HCT116 (cell line): Measurements from ENCODE around the gene HESX1. TPM values are rescaled to one million over a fixed set of nuclear protein-coding genes. Genes with fewer than 3 reads are reported as not detected.

Source experiments
- ATAC-seq: fragments of 200-7000 bp; cut with Tn5 transposase; 2 replicates; pipeline ENCODE4 v1.9.1; 2020; ENCODE audit warnings: mild to moderate bottlenecking, moderate library complexity
- BruUV-seq: library from RNA; stranded (reverse); fragments of 400-500 nt; replicated peaks from 2 replicates; lab custom pipeline; 2021; lab: Mats Ljungman, UMichigan
- CTCF ChIA-PET: fragments of 300-600 bp; sonication (Branson Sonifier 250); formaldehyde crosslinking; loops from one replicate; lab custom pipeline; 2021; ENCODE audit warnings: antibody characterized with exemption; lab: Charles Lee
- POLR2A ChIA-PET: fragments of 300-600, 350-600 bp; sonication (Branson Sonifier 250); formaldehyde crosslinking; loops from one replicate; lab custom pipeline; 2021; ENCODE audit warnings: antibody characterized with exemption; lab: Charles Lee
- RAD21 ChIA-PET, 2 experiments: fragments of 300-600 bp; sonication (Branson Sonifier 250); formaldehyde crosslinking; loops; one replicate each; lab custom pipeline; 2023; ENCODE audit warnings: low total read pairs in 2 of 2; ENCODE audit not compliant: uncharacterized antibody in 2 of 2, unreplicated experiment in 2 of 2, low non-redundant PET in 1 of 2; lab: Charles Lee
- DNase-seq: peaks from one replicate; pipeline ENCODE4 v3.0.0-alpha.2; 2010; ENCODE audit warnings: low read depth, low spot score
- H2AFZ ChIP-seq: fragments of 200-600 bp; shearing (Covaris generic), sonication (generic); 2 replicates; pipeline ENCODE4 v1.6.1; 2017; ENCODE audit warnings: low read depth, mixed run types, mixed read lengths, antibody characterized with exemption, low read length; ENCODE audit not compliant: poor library complexity, severe bottlenecking
- H3K27ac ChIP-seq: 2 replicates; pipeline ENCODE4 v1.5.1; 2012; ENCODE audit warnings: low read depth, low read length
- H3K27me3 ChIP-seq: fragments of 200-600 bp; sonication (generic); 2 replicates; pipeline ENCODE4 v1.6.1; 2016; ENCODE audit warnings: mixed run types, low read length, mixed read lengths; ENCODE audit not compliant: insufficient read depth
- H3K36me3 ChIP-seq, 2 experiments: fragments of 200-500 bp in 1 of 2; fragments of 200-600 bp in 1 of 2; sonication (Bioruptor generic) in 1 of 2; sonication (generic) in 1 of 2; 2 replicates each; pipeline versions ENCODE4 v1.5.1 to v1.6.1; 2014 to 2016; ENCODE audit warnings: low read length in 2 of 2, inconsistent platforms in 1 of 2, mixed read lengths in 1 of 2, mixed run types in 1 of 2; ENCODE audit not compliant: insufficient read depth in 2 of 2, control insufficient read depth in 1 of 2
- H3K4me1 ChIP-seq, 2 experiments: fragments of 200-600 bp in 1 of 2; sonication (generic) in 1 of 2; 2 replicates each; pipeline versions ENCODE4 v1.5.1 to v1.6.1; 2012 to 2017; ENCODE audit warnings: low read length in 2 of 2, inconsistent platforms in 1 of 2, mild to moderate bottlenecking in 1 of 2, mixed read lengths in 1 of 2, mixed run types in 1 of 2, moderate library complexity in 1 of 2; ENCODE audit not compliant: insufficient read depth in 2 of 2, control insufficient read depth in 1 of 2
- H3K4me2 ChIP-seq: fragments of 200-600 bp; sonication (generic); 2 replicates; pipeline ENCODE4 v1.6.1; 2017; ENCODE audit warnings: mixed run types, low read length, mixed read lengths
- H3K4me3 ChIP-seq, 2 experiments: fragments of 200-600 bp in 1 of 2; sonication (generic) in 1 of 2; replicated peaks in 1 of 2; 2 replicates each; pipeline ENCODE4 v1.5.1; 2011 to 2016; ENCODE audit warnings: low read length in 2 of 2, control low read depth in 1 of 2, low read depth in 1 of 2, mild to moderate bottlenecking in 1 of 2, mixed read lengths in 1 of 2, mixed run types in 1 of 2
- H3K79me2 ChIP-seq: fragments of 200-600 bp; sonication (generic); 2 replicates; pipeline ENCODE4 v1.6.1; 2017; ENCODE audit warnings: mild to moderate bottlenecking, mixed run types, low read length, moderate library complexity, mixed read lengths; ENCODE audit not compliant: insufficient read depth
- H3K9ac ChIP-seq: fragments of 200-600 bp; sonication (generic); 2 replicates; pipeline ENCODE4 v1.6.1; 2016; ENCODE audit warnings: low read length, mixed read lengths
- H3K9me2 ChIP-seq: fragments of 200-600 bp; sonication (generic), shearing (Covaris generic); 2 replicates; pipeline ENCODE4 v1.6.1; 2017; ENCODE audit warnings: mixed run types, mild to moderate bottlenecking, moderate library complexity; ENCODE audit not compliant: insufficient read depth
- H3K9me3 ChIP-seq, 2 experiments: fragments of 200-500 bp in 1 of 2; fragments of 200-600 bp in 1 of 2; sonication (Bioruptor generic) in 1 of 2; sonication (generic) in 1 of 2; 2 replicates each; pipeline ENCODE4 v1.6.1; 2014 to 2017; ENCODE audit warnings: low read length in 2 of 2, mixed read lengths in 2 of 2, inconsistent platforms in 1 of 2, low read depth in 1 of 2, mild to moderate bottlenecking in 1 of 2, mixed run types in 1 of 2, moderate library complexity in 1 of 2; ENCODE audit not compliant: control insufficient read depth in 1 of 2, insufficient read depth in 1 of 2
- H4K20me1 ChIP-seq: fragments of 200-600 bp; sonication (generic), shearing (Covaris generic); 2 replicates; pipeline ENCODE4 v1.6.1; 2017; ENCODE audit warnings: mixed run types, mild to moderate bottlenecking, moderate library complexity; ENCODE audit not compliant: insufficient read depth
- ATF3 ChIP-seq: IDR thresholded peaks from 2 replicates; pipeline ENCODE4 v1.6.1; 2012
- FOSL1 ChIP-seq: IDR thresholded peaks from 2 replicates; pipeline ENCODE4 v1.6.1; 2012; ENCODE audit warnings: low read depth
- RAD21 ChIP-seq: IDR thresholded peaks from 2 replicates; pipeline ENCODE4 v1.6.1; 2012; ENCODE audit warnings: low read depth, mild to moderate bottlenecking
- SIN3A ChIP-seq: IDR thresholded peaks from 2 replicates; pipeline ENCODE4 v1.6.1; 2012; ENCODE audit warnings: low read depth
- SP1 ChIP-seq: IDR thresholded peaks from 2 replicates; pipeline ENCODE4 v1.6.1; 2012; ENCODE audit warnings: low read depth
- TCF7L2 ChIP-seq: IDR thresholded peaks from 2 replicates; pipeline ENCODE4 v1.7.0; 2011; ENCODE audit warnings: borderline replicate concordance, inconsistent platforms; ENCODE audit not compliant: insufficient read depth, insufficient read length; ENCODE audit errors: extremely low read depth
- ZBTB33 ChIP-seq: IDR thresholded peaks from 2 replicates; pipeline ENCODE4 v1.6.1; 2011; ENCODE audit warnings: mild to moderate bottlenecking, low read length, moderate library complexity; ENCODE audit not compliant: insufficient replicate concordance; ENCODE audit errors: extremely low read depth
- ZFX ChIP-seq: fragments of 450-650 bp; IDR thresholded peaks from 2 replicates; pipeline ENCODE4 v1.6.1; 2017
- ZNF274 ChIP-seq: fragments of 200-500 bp; sonication (Bioruptor generic); IDR thresholded peaks from 2 replicates; pipeline ENCODE4 v1.6.1; 2014; ENCODE audit warnings: mild to moderate bottlenecking, low read depth, low read length, inconsistent platforms
- intact Hi-C: fragments of 100-400 bp; cut with micrococcal nuclease; formaldehyde crosslinking; loops from 2 replicates; pipeline ENCODE4 v1.10.0; 2022
- total RNA-seq: library from RNA; stranded (reverse); gene quantifications from one replicate; pipeline ENCODE4 v1.2.1, GENCODE V29; 2021; ENCODE audit not compliant: unreplicated experiment

HESX1 gene
- total RNA-seq, 1 experiment from 2014 or later = 2.1 TPM

- H3K9me2 ChIP-seq = no peaks in the 10 kb centered on the region
- H4K20me1 ChIP-seq = no peaks in the 10 kb centered on the region
- no peaks in the 10 kb centered on the region for H3K9me3 ChIP-seq
- no TSS peak for BruUV-seq
- intact Hi-C loops = no loop called here
- no peak overlapping the region for H3K27ac ChIP-seq
- no peaks in the 10 kb centered on the region for H3K79me2 ChIP-seq
- CTCF ChIA-PET = no interaction called here
- DNase-seq = no peak
- H2AFZ ChIP-seq = no peak overlapping the region
- H3K9ac ChIP-seq = no peak overlapping the region
- POLR2A ChIA-PET = no interaction called here
- H3K4me3 ChIP-seq = no peak overlapping the region
- H3K4me1 ChIP-seq = peaks cover 3 to 31% of the 10 kb centered on the region in 2 experiments; a peak in 3 of 4 replicates
- RAD21 ChIA-PET = interaction anchor here in 1 of 2 experiments (0.5 kb wide), 1 partner anchor 308 kb away, joined by 3 read pairs; no protein-coding TSS in a partner anchor
- TF ChIP-seq FOSL1 (no peak), ZBTB33 (no peak), RAD21 (no peak), ATF3 (no peak), ZFX (no peak), SP1 (no peak), ZNF274 (no peak), TCF7L2 (no peak), SIN3A (no peak)
- H3K4me2 ChIP-seq = no peak overlapping the region
- no peaks in the 10 kb centered on the region for H3K36me3 ChIP-seq
- no peaks in the 10 kb centered on the region for H3K27me3 ChIP-seq
- ATAC-seq = no peak
These were observed 31.6 kb downstream of the HESX1 start for GRCh38 chr3:57168151-57168550.
